GM12874 (cell line): ENCODE measurements around the gene ZNF679.

Experiments
- CTCF ChIP-seq: IDR thresholded peaks from 2 replicates; pipeline ENCODE4 v1.5.1; 2011; ENCODE audit warnings: low read depth, mild to moderate bottlenecking, control low read depth, low read length, moderate library complexity; ENCODE audit not compliant: insufficient read depth

ZNF679 gene

GRCh38 chr7:64187408-64187807 is 40.9 kb upstream of the ZNF679 start:
- TF ChIP-seq CTCF = no peak

GRCh38 chr7:64192148-64192704 is 36.0 kb upstream of the ZNF679 start:
- TF ChIP-seq CTCF = no peak

- no peak for TF ChIP-seq CTCF
Observed at GRCh38 chr7:64192775-64193174, 35.5 kb upstream of the ZNF679 start.

GRCh38 chr7:64206903-64207302 is 21.4 kb upstream of the ZNF679 start, which contains the start of gene ZNF735:
TSS of gene ZNF735 (plus strand) at chr7:64207203. CDS start at chr7:64207203, 0 bp downstream.
- no peak for TF ChIP-seq CTCF

- no peak for TF ChIP-seq CTCF
Observed at GRCh38 chr7:64223366-64223765, 4.9 kb upstream of the ZNF679 start.

GRCh38 chr7:64266341-64266919 is 38.2 kb downstream of the ZNF679 start:
- TF ChIP-seq CTCF = no peak

GRCh38 chr7:64277630-64278029 is 49.4 kb downstream of the ZNF679 start:
- TF ChIP-seq CTCF = no peak
